ENCODE results near the gene PIP4K2C. TPM values are rescaled to one million over a fixed set of nuclear protein-coding genes. Genes with fewer than 3 reads are reported as not detected.

PIP4K2C gene
- total RNA-seq, 1 experiment from 2014 or later, result 37.1 TPM

DNA sequence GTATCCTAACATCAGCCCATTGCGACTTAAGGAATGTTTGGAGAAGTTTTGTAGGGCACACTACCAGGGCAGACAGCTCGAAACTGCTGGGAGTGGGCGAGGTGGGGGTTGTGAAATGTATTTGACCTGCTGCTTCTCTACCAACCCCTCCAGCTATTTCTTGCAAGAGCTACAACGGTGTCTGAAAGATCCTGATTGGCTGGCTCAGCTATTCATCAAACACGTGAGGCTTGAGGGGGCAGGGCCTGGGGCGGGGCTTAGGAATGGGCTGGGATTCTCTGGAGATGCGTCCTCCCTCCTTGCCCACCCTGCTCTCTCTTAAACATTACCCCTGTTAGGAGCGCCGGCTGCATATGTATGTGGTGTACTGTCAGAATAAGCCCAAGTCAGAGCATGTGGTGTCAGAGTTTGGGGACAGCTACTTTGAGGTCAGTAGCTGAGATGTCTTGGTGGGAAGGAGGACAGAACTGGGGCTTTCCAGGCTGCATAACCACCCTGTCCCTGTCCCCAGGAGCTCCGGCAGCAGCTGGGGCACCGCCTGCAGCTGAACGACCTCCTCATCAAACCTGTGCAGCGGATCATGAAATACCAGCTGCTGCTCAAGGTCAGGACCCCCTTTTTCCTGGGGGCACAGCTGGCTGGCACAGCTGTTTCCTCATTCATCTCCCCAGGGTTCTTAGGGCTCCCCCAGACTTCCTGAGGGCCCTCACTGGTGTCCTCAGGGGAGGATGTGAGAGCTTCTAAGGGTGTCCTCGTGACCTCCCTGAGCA is 23.4 kb downstream of the PIP4K2C start:
- no peak overlapping the region for H3T11ph ChIP-seq (ENCODE audit: low read length)
- no peaks in the 10 kb centered on the region for H3K9me3 ChIP-seq (ENCODE audit: control insufficient read depth, low read depth, low read length)
- H3K23ac ChIP-seq (ENCODE audit: insufficient read length, low read depth, low read length), result no peak overlapping the region
- H3K4me2 ChIP-seq (ENCODE audit: insufficient read depth, insufficient read length, low read length), result no peak overlapping the region
- no peak overlapping the region for H3K14ac ChIP-seq (ENCODE audit: insufficient read depth, low read length)
- H2BK120ac ChIP-seq (ENCODE audit: low read depth, low read length, poor library complexity, severe bottlenecking), result no peak overlapping the region
- Mint-ChIP-seq H3K27ac (no peak overlapping the region), H3K36me3 (ENCODE audit: insufficient read depth in 1 of 3, low read depth in 3 of 3) (peaks cover 9 to 32% (median 17%) of the 10 kb centered on the region in 3 experiments), H3K4me3 (peak overlapping the region in 1 of 2 experiments; percentile 54; a peak in 2 of 5 replicates), H3K27me3 (ENCODE audit: low read depth) (peaks cover 48% of the 10 kb centered on the region), H3K4me1 (peaks cover 24 to 31% of the 10 kb centered on the region in 2 experiments), H3K9me3 (no peaks in the 10 kb centered on the region; a peak in 1 of 5 replicates)
- no peaks in the 10 kb centered on the region for H4K20me1 ChIP-seq (ENCODE audit: control insufficient read depth, insufficient read depth, insufficient read length)
- H4K8ac ChIP-seq (replicated peaks; ENCODE audit: insufficient read length, low read depth, low read length), result no peak overlapping the region
- no peak overlapping the region for H3K18ac ChIP-seq (ENCODE audit: insufficient read length, low read depth, low read length)
- H3K23me2 ChIP-seq (ENCODE audit: insufficient read length, low read depth, low read length, poor library complexity, severe bottlenecking), result peaks cover 24% of the 10 kb centered on the region
- H3K79me1 ChIP-seq (ENCODE audit: insufficient read depth, low read depth, low read length, poor library complexity, severe bottlenecking), result no peaks in the 10 kb centered on the region
- peak; percentile 88 for DNase-seq
- TF ChIP-seq, protein P1, sequence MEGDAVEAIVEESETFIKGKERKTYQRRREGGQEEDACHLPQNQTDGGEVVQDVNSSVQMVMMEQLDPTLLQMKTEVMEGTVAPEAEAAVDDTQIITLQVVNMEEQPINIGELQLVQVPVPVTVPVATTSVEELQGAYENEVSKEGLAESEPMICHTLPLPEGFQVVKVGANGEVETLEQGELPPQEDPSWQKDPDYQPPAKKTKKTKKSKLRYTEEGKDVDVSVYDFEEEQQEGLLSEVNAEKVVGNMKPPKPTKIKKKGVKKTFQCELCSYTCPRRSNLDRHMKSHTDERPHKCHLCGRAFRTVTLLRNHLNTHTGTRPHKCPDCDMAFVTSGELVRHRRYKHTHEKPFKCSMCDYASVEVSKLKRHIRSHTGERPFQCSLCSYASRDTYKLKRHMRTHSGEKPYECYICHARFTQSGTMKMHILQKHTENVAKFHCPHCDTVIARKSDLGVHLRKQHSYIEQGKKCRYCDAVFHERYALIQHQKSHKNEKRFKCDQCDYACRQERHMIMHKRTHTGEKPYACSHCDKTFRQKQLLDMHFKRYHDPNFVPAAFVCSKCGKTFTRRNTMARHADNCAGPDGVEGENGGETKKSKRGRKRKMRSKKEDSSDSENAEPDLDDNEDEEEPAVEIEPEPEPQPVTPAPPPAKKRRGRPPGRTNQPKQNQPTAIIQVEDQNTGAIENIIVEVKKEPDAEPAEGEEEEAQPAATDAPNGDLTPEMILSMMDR (conservative IDR thresholded peaks at IDR 0.05), result no peak
- no peak overlapping the region for H3K9ac ChIP-seq (ENCODE audit: extremely low read depth, insufficient read length, low read length)
- no peaks in the 10 kb centered on the region for H3K79me2 ChIP-seq (ENCODE audit: insufficient read depth, low read length)
- H3K56ac ChIP-seq (ENCODE audit: insufficient read length, low read depth, low read length), result no peak overlapping the region
- H4K91ac ChIP-seq (ENCODE audit: insufficient read length, low read depth, low read length), result no peak overlapping the region
- no peak overlapping the region for H2AFZ ChIP-seq (ENCODE audit: low read length)
- no peak overlapping the region for H3K27ac ChIP-seq (ENCODE audit: insufficient read length, low read depth, low read length)
- H2BK5ac ChIP-seq (ENCODE audit: insufficient read length, low read length), result no peak overlapping the region
- H2AK5ac ChIP-seq (ENCODE audit: insufficient read length, low read length), result no peak overlapping the region
- peaks cover 32% of the 10 kb centered on the region; the same call in 1 of the 2 replicates for H3K27me3 ChIP-seq (ENCODE audit: insufficient read depth, low read length)
- no peak overlapping the region for H2BK20ac ChIP-seq (ENCODE audit: low read depth, low read length, poor library complexity, severe bottlenecking)
- no peaks in the 10 kb centered on the region for H3K4me1 ChIP-seq (ENCODE audit: insufficient read depth, low read length)
- no peak overlapping the region for H4K5ac ChIP-seq (ENCODE audit: insufficient read length, low read depth, low read length)
- WGBS (ENCODE audit: extremely low coverage, insufficient read length, low lambda C conversion rate), result no CpG with 5 or more reads among the region's 14 CpGs
- H3K4ac ChIP-seq (ENCODE audit: low read depth, low read length), result no peak overlapping the region
- H2BK15ac ChIP-seq (ENCODE audit: low read depth, low read length), result no peak overlapping the region
- no peak overlapping the region for H2BK12ac ChIP-seq (ENCODE audit: insufficient read length, low read depth, low read length)

Data from H9 (cell line).